Transverse colon (tissue), 4 donors: Measurements from ENCODE around the gene PRR5.

Experiments
- CTCF ChIP-seq, 5 experiments: fragments of 200-600 bp in 3 of 5; fragments of 450-650 bp in 2 of 5; sonication (generic) in 3 of 5; IDR thresholded peaks; 1 replicate in 2 of 5; 2 replicates in 3 of 5; pipeline ENCODE4 v1.5.1; 2016 to 2017; ENCODE audit warnings: antibody characterized with exemption in 5 of 5, inconsistent platforms in 3 of 5, mild to moderate bottlenecking in 2 of 5, moderate library complexity in 1 of 5
- EP300 ChIP-seq: sonication (generic); formaldehyde crosslinking; IDR thresholded peaks from one replicate; pipeline ENCODE4 v1.6.1; 2017; ENCODE audit warnings: antibody characterized with exemption, low read depth
- POLR2AphosphoS5 ChIP-seq, 3 donors: sonication (generic); formaldehyde crosslinking; IDR thresholded peaks; one replicate each; pipeline ENCODE4 v1.6.1; 2016; ENCODE audit warnings: antibody characterized with exemption in 3 of 3

DNA sequence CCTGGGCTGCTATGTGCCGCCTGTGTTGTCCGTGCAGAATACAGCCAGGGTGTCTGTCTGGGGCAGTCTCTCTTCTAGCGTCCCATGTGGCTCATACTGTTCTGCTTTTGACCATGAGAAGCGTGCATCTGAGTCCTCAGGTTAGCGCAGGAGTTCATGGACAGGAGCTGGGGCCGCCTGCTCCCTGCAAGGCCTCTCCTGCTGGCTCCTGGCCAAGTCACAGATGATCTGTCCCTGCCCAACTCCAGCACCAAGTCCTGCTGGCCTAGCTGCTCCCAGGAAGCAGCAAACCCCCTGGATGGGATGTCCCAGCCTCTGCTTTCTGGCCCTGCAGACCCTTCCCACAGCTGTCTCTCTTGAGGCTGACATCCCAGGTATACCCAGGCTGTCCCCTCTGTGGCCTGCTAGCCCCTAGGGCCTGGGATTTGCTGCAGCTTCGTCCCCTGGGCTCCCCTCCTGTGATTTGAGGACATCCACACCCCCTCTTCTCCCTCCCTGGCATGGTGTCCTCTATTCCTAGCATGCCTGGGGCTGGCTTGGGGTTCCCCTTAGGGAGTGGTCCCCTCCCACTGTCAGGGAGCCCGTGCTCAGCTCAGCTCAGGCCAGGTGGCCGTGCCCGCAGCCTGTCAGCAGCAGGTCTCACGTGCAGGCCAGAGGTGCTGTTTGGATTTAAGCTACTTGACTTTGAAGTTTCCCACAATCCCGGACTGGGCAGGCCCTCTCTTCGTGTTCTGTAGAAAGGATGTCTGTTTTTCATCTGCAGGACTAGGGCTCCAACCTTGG, 17.8 kb downstream of the PRR5 start:
- no peak for TF ChIP-seq CTCF (IDR thresholded peaks at IDR 0.05)
- no peak for TF ChIP-seq POLR2AphosphoS5 (IDR thresholded peaks at IDR 0.05)
- TF ChIP-seq EP300: no peak
